Endometrial microvascular endothelial cells (primary cell): ENCODE measurements around the gene CD53. TPM values are rescaled to one million over a fixed set of nuclear protein-coding genes. Genes with fewer than 3 reads are reported as not detected.
"Not testable (repeated sequence)": the region's sequence is repeated elsewhere in the genome, so short reads cannot be mapped to it uniquely, and the experiment has no call there.

Experiments used
- in situ Hi-C: cut with HindIII; loops from 2 replicates; pipeline ENCODE4 v1.10.0; 2017; ENCODE audit warnings: low sequenced_read_pairs, low pct_unique_long_range_greater_than_20kb; ENCODE audit errors: inconsistent ontology term
- total RNA-seq: library from RNA; depleted of rRNA; stranded (reverse); fragments of >200 nt; gene quantifications from one replicate; pipeline ENCODE4 v1.2.3, GENCODE V29; 2015; ENCODE audit errors: inconsistent ontology term

CD53 gene
- total RNA-seq, 1 donor from 2014 or later: 9.0 TPM

DNA sequence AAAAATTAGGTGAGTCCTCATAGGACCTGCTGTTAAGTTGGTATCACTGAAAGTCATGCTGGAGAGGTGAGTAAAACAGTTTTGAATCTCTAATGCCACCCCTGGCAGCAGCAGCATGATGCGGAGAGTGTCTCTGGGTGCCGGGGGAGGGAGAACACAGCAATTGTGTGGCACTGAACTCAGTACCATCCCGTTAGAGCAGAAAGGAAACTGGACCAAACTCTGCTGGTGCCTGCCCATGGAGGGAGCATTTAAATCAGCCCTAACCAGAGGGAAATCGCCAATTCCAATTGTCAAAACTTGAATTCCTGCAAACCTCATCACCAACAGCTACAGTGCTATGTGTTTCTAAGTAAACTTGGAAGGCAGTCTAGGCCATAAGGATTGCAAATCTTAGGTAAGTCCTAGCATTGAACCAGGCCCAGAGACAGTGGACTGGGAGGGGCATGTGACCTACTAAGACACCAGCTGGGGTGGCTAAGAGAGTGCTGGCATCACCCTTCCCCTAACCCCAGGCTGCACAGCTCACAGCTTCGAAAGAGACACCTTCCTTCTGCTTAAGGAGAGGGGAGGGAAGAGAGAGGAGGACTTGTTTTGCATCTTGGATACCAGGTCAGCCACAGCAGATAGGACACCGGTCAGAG is 30.0 kb downstream of the CD53 start:
- in situ Hi-C loops: no loop called here

DNA sequence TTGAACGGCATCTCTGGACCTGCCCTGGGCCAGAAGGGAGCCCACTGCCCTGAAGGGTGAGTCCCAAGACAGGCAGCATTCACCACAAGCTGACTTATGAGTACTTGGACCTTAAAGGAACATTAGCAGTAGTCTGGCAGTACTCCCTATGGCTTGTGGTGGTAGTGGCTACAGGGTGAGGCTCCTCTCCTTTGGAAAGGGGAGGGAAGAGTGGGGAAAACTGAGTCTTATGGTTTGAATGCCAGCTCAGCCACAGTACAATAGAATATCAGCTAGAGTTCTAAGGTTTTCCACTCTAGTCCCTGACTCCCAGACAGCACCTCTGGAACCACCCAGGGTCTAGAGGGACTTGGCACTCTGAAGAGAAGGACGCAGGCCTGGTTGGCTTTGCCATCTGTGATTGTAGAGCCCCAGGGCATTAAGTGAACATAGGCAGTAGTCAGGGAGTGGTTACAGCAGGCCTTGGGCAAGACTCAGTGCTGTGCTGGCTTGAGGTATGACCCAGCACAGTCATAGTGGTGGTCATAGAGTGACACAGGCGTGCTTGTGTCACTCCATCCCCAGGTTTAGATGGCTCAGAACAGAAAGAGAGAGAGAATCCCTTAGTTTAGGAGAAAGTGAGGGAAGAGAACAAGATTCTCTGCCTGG is 31.0 kb downstream of the CD53 start:
- in situ Hi-C loops: no loop called here

DNA sequence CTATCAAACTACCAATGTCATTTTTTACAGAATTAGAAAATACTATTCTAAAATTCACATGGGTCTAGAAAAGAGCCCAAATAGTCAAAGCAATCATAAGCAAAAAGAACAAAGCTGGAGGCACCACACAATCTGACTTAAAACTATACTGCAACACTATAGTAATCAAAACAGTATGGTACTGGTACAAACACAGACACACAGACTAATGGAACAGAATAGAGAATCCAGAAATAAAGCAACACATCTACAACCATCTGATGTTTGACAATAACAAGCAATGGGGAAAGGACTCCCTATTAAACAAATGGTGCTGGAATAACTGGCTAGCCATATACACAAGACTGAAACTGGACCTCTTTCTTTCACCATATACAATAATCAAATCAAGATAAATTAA is 39.8 kb downstream of the CD53 start:
- in situ Hi-C loops: no loop called here

DNA sequence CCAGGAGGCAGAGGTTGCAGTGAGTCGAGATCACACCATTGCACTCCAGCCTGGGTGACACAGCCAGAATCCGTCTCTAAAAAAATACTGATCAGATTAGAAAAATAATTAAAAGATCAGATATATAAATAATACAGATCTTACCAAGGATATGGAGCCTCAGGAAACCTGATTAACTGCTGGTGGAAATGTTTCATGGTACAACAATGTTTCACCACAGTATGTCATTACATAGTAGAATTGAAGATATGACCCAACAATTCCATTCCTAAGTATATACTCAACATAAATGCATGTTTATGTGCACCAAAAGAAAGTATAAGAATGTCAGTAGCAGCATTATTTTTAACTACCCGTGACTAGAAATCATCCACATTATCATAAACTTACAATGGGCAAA is 41.7 kb downstream of the CD53 start:
- in situ Hi-C loops: no loop called here

DNA sequence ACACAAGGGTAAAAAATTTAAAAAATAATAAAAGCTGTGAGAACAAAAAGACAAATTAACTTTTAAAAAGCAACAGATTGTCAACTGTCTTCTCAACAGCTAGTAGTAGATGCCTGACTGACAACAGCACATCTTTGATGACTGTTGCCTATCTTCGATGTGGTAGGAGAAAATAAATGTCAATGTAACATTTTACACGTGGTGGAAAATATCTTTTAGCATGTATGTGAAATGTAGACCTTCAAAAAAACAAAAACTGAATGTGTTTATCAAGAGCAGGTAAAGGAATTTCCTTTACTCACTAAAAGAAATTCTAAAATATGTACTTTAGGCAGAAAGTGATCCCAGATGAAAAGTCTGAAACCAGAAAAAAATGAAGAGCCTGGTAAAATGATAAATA is 42.9 kb downstream of the CD53 start:
- in situ Hi-C loops: no loop called here

DNA sequence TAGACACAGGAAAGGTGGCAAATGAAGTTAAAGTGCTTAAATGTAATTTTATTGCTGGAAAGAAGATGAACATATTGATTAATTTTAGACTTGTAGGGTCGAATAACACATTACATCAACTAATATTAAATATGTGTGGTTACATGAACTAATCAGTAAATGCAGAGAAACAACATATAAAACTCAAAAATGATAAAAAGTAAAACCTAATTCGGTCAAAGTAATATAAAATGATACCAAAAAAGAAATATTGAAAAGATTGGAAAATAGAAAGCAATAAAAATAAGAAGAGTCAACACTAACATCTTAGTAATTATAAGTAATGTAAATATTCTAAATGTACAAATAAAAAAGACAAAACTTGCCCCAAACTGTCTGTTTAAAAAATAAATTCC is 43.3 kb downstream of the CD53 start:
- in situ Hi-C loops: no loop called here

DNA sequence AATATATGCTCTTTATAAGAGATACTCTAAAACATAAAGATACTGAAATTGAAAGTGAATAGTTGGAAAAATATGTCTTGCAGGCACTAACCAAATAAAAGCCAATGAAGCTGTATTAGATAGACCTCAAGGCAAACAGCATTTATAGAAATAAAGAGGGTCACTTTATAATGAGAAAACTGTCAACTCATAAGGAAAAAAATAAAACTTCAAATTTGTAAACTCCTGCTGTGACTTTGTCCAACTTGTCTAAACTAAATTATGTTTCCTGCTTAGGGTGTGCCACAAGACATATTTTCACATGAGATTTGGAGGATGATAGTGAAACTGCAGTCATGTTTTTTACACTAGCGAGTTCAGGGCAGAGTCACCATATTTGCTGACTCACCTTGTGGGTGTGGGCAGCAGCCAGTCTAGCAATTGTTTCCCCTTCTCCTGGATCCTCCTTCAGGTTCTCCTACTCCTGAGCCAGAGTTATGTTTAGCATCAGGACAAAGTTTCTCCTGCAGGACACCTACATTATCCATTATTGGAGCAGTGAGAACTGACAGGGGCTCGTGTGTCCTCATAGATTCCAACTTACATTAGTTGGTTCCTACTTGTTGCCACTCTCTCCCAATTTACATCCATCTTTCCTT is 43.8 kb downstream of the CD53 start:
- in situ Hi-C loops: no loop called here

DNA sequence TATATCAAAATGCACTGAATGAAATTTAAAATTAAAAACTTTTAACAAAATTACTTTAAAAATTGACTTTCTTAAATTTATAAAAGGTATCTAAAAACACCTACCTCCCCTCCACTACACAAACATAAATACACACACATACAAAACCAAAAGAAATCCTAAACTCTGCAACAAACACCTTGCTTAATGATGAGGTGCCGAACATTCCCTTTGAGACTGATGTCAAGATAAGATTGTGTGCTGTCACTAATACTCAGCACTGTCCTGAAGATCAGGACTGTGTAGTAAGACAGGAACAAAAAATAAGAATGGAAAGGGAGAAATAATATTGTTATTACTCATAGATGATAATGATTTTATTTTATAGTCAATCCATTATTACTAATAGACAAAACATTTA is 45.1 kb downstream of the CD53 start:
- in situ Hi-C loops: no loop called here

DNA sequence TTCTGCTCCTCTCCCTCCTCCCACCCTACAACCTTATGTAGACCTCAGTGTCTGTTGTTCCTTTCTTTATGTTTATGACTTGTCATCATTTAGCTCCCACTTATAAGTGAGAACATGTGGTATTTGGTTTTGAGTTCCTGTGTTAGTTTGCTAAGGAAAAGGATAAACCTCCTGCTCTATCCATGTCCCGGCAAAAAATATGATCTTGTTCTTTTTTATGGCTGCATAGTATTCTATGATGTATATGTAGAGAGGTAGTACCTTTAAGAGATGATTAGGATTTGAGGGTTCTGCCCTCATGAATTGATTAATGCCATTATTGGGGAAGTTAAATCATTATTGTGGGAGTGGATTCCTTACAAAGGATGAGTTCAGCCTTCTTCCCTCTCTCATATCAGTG is 49.0 kb downstream of the CD53 start:
- in situ Hi-C loops: no loop called here

DNA sequence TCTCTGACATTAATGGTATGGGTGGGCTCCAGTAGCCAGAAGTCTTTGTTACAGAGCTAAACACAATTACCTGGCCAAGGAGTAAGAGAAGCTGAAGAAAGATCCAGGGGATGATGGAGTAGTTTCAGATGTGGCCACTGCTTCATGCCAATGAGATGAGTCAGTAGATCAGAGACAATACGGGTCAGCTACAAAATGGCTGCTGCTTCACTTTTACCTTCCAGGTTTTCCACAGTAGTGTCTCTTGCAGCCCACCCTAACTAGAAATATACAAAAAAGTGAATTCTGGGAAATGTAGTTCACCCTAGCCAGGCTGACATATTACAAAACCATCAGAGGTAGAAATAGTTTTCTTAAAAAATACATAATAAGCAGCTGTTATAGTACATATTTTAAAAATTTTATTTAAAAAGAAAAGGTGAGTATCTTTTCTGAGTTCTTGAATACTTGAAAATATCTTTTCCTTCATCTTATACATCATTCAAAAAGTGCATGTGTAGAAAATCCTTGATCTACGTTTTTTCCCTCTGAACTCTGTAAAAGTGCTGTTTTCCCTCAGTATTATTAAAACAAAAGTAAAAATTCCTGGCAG is 54.6 kb downstream of the CD53 start:
- in situ Hi-C loops: no loop called here

DNA sequence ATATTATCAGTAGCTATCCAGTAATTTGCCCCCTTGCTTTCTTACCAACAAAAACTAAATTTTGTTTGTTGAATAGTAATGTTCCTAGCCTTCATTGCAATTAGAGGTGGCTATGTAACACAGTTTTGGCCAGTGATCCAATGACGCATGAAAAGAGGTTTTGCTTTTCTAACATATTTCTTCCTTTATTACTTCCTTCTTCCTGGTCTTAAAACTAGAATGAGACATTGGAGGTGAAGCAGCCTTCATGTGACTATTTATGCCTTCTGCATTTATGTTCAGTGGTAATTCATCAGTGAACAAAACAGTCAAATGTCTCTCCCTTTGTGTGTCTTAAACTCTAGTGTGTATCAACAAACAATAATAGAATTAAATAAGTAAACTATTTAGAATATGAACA is 55.2 kb downstream of the CD53 start:
- in situ Hi-C loops: no loop called here

DNA sequence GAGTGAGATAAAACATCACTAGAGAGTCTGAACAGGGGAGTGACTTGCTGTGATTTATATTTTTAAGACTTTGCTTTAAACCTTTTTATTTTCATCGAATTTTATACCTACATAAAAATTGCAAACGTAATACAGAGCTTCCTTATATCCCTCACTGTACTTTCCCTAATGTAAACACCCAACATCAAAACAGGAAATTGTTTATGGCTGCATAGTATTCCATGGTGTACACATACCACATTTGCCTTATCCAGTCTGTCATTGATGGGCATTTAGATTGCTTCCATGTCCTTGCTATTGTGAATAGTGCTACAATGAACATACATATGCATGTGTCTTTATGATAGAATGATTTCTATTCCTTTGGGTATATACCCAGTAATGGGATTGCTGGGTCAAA is 56.0 kb downstream of the CD53 start:
- in situ Hi-C loops: no loop called here

DNA sequence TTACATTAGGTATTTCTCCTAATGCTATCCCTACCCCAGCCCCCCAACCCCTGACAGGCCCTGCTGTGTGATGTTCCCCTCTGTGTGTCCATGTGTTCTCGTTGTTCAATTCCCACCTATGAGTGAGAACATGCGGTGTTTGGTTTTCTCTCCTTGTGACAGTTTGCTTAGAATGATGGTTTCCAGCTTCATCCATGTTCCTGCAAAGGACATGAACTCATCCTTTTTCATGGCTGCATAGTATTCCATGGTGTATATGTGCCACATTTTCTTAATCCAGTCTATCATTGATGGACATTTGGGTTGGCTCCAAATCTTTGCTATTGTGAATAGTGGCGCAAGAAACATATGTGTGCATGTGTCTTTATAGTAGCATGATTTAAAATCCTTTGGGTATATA is 58.1 kb downstream of the CD53 start:
- in situ Hi-C loops: not testable (repeated sequence)

DNA sequence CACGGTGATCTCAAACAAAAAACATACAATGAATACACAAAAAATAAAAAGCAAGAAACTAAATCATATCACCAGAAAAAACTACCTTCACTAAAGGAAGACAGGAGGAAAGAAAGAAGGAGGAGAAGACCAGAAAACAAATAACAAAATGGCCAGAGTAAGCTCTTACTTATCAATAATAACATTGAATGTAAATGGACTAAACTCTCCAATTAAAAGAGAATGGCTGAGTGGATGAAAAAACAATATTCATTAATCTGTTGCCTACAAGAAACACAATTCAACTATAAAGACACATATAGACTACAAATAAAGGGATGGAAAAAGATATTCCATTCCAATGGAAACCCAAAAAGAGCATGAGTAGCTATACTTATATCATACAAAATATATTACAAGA is 63.6 kb downstream of the CD53 start:
- in situ Hi-C loops: no loop called here

DNA sequence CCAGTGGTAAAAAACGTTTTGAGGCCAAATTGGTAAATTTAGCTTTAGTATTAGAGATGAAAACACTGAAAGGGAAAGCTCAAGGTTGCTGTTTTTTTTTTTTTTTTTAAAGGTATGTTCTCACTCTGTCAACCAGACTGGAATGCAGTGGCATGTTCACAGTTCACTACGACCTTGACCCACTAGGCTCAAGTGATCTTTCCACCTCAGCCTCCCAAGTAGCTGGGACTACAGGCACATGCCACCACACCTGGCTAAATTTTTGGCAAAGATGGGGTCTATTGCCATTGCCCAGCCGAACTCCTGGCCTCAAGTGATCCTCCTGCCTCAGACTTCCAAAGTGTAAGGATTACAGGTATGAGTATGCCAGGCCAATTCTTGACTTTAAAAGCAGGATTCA is 71.9 kb downstream of the CD53 start:
- in situ Hi-C loops: no loop called here

DNA sequence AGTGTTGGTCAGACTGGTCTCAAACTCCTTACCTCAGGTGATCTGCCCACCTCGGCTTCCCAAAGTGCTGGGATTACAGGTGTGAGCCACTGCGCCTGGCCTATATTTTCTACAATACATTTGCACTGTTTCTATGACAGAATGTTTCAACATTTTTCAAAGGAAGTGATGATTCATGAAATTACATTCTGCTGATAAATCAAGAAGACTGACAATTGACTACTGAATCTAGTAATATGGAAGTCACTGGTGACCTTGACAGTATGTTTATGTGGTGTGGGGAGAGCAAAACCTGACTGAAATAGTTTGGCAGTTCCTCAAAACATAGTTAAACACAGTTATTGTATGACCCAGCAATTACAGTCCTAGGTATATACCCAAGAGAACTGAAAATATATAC is 72.7 kb downstream of the CD53 start:
- in situ Hi-C loops: no loop called here

DNA sequence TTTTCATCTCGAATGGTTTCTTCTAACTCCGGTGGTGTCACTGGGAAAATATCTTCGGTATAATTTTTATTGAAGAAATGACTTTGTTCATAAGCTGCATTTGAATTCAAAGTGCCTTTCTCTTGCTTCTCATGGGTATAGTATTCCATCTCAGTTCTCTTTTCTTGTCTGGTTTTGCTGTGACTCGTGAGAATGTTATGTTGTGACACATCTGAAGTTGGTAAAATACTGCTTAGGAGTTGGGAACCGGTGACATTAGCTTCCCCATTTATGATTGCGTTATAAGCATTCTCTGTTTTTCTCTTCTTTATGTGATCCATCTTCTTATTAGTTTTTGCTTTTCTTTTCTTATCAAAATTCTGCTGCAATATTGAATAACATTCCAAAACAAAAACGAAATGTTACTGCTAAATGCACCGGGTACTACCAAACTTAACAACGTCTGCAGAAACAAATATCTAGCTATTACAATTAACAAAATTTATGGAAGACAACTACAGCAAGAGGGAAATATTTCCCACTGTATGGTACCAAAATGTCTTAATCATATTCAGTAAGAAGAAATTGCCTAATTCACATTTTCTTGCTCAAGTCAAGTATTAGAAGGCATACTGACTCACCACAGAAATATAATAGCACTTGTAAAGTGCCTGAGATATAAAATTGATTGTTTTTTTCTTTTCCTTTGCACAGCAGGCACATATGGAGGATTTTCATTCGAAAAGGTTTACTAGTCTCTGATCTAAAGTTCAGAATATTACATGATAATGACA is 75.3 kb downstream of the CD53 start:
- in situ Hi-C loops: no loop called here
